ENCODE measurements around the gene KIAA0513. TPM values are rescaled to one million over a fixed set of nuclear protein-coding genes. Genes with fewer than 3 reads are reported as not detected.

KIAA0513 gene
- polyA plus RNA-seq, 1 donor (not counting 4 experiments of a cell fraction or from before 2014, with no cell fraction given), result 3.3 TPM

DNA sequence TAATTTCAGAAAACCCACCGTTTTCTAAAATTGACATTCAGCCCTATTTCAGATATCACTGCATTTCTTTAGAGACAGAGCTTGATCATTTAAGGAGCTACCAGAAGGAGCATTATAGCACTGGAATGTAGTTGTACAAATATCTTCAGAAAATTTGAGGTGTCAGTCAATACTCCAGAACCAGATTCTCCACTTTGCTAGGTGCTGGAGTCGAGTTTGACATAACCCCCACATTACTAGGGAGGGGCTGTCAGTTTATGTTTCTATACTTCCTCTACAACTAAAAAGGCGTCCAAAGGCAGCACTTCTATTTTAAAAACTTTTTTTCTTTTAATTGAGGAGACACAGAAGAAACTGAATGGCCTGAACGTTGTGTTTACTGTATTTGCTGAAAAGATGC, 892 bp upstream of the KIAA0513 start:
- TF ChIP-seq EZH2 (IDR thresholded peaks at IDR 0.05; ENCODE audit: low read length) (no peak), CTCF (optimal IDR thresholded peaks at IDR 0.05 in 1 of 3, IDR thresholded peaks at IDR 0.05 in 1 of 3, conservative IDR thresholded peaks at IDR 0.05 in 1 of 3; ENCODE audit: extremely low read depth in 1 of 3, insufficient read depth in 2 of 3, low read length in 3 of 3) (no peak)
- no peak for FAIRE-seq
- no peak for DNase-seq (ENCODE audit: low read depth, low spot score)
- no peaks in the 10 kb centered on the region for H3K27me3 ChIP-seq (ENCODE audit: control insufficient read depth, extremely low read depth, insufficient read depth, low read length)
- H3K79me2 ChIP-seq (ENCODE audit: control insufficient read depth, insufficient read depth, low read length), result no peaks in the 10 kb centered on the region
- H4K20me1 ChIP-seq (ENCODE audit: control insufficient read depth, extremely low read depth, insufficient read depth, low read length), result peaks cover 4% of the 10 kb centered on the region
- H3K9me1 ChIP-seq (ENCODE audit: control insufficient read depth, extremely low read depth, insufficient read depth, low read length), result no peaks in the 10 kb centered on the region
- dilution Hi-C loops (cut with MboI; ENCODE audit: extremely low pct_ligation_motif_present, low sequenced_read_pairs), result no loop called here
- H2AFZ ChIP-seq (ENCODE audit: control insufficient read depth, low read length), result no peak overlapping the region
- no peak overlapping the region for H3K27ac ChIP-seq (ENCODE audit: control insufficient read depth, insufficient read depth, low read length)
- H3K4me1 ChIP-seq (ENCODE audit: control insufficient read depth, extremely low read depth, insufficient read depth, low read length), result peaks cover 35% of the 10 kb centered on the region
- H3K36me3 ChIP-seq (ENCODE audit: control insufficient read depth in 2 of 2, extremely low read depth in 1 of 2, insufficient read depth in 2 of 2, low read length in 2 of 2), result no peaks in the 10 kb centered on the region
- H3K4me3 ChIP-seq (ENCODE audit: control insufficient read depth in 2 of 3, extremely low read depth in 1 of 3, insufficient read depth in 2 of 3, low read depth in 1 of 3, low read length in 3 of 3), result peak overlapping the region; percentile 53 to 90 (median 77)
- H3K9me3 ChIP-seq (ENCODE audit: control insufficient read depth, low read depth, low read length), result no peaks in the 10 kb centered on the region
- H3K4me2 ChIP-seq (ENCODE audit: control insufficient read depth, extremely low read depth, insufficient read depth, low read depth, low read length), result peak overlapping the region; percentile 93
- H3K9ac ChIP-seq (ENCODE audit: control insufficient read depth, extremely low read depth, insufficient read depth, low read length), result peak overlapping the region; percentile 88

DNA sequence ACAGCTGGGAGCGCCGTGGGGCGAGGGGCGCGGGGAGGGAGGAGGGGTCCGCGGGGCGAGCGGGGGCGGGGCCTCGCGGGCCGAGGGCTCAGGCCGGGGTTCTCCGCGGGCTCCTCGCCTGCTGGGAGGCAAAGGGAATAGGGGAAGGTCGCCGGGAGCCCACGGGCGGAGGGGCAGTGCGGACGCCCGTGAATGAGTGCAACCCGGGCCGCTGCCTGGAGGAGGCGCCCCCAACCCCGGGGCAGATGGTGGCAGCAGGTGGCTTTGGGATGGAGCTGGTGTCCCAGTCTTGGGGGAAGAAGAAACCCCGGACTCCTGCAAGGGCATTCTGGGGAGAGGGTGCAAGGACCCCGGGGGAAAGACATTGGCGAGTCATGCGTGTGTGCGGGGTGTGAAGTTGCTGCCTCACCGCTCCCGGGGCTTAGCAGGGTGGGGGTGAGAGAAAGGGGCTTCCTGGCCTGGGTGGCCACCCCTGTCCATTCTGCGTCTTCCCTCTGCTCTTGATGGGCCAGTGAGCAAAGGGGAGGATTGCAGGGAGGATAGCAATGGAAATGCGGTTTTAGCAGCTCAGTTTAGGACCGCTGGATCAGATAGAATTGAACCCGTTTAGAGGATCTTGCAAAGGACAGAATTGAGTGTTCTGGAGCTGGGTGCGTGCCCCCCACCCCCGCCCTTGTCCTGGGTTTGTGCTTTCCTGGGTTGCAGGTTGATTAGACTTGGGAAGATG, 526 bp downstream of the KIAA0513 start:
- DNase-seq (ENCODE audit: low read depth, low spot score), result no peak

More for the DNA sequence above, 526 bp downstream of the KIAA0513 start:
- Histone ChIP-seq H3K4me2 (ENCODE audit: control insufficient read depth, extremely low read depth, insufficient read depth, low read depth, low read length) (peak overlapping the region; percentile 93), H3K4me3 (ENCODE audit: control insufficient read depth in 2 of 3, extremely low read depth in 1 of 3, insufficient read depth in 2 of 3, low read depth in 1 of 3, low read length in 3 of 3) (peak overlapping the region; percentile 53 to 90 (median 77)), H3K79me2 (ENCODE audit: control insufficient read depth, insufficient read depth, low read length) (no peaks in the 10 kb centered on the region), H2AFZ (ENCODE audit: control insufficient read depth, low read length) (no peak overlapping the region), H3K27ac (ENCODE audit: control insufficient read depth, insufficient read depth, low read length) (peak overlapping the region; percentile 76), H3K27me3 (ENCODE audit: control insufficient read depth, extremely low read depth, insufficient read depth, low read length) (no peaks in the 10 kb centered on the region), H3K9me1 (ENCODE audit: control insufficient read depth, extremely low read depth, insufficient read depth, low read length) (no peaks in the 10 kb centered on the region), H3K4me1 (ENCODE audit: control insufficient read depth, extremely low read depth, insufficient read depth, low read length) (peaks cover 35% of the 10 kb centered on the region), H3K36me3 (ENCODE audit: control insufficient read depth in 2 of 2, extremely low read depth in 1 of 2, insufficient read depth in 2 of 2, low read length in 2 of 2) (peaks cover 0 to 3% of the 10 kb centered on the region in 2 experiments), H3K9me3 (ENCODE audit: control insufficient read depth, low read depth, low read length) (no peaks in the 10 kb centered on the region), H3K9ac (ENCODE audit: control insufficient read depth, extremely low read depth, insufficient read depth, low read length) (peak overlapping the region; percentile 88), H4K20me1 (ENCODE audit: control insufficient read depth, extremely low read depth, insufficient read depth, low read length) (peaks cover 4% of the 10 kb centered on the region)
- TF ChIP-seq CTCF (optimal IDR thresholded peaks at IDR 0.05 in 1 of 3, IDR thresholded peaks at IDR 0.05 in 1 of 3, conservative IDR thresholded peaks at IDR 0.05 in 1 of 3; ENCODE audit: extremely low read depth in 1 of 3, insufficient read depth in 2 of 3, low read length in 3 of 3) (peak in 1 of 3 experiments; percentile 27), EZH2 (IDR thresholded peaks at IDR 0.05; ENCODE audit: low read length) (no peak)
- dilution Hi-C loops (cut with MboI; ENCODE audit: extremely low pct_ligation_motif_present, low sequenced_read_pairs), result no loop called here
- FAIRE-seq, result no peak
